Dedifferentiated amniotic fluid mesenchymal stem cell (primary cell): ENCODE measurements around the gene MAP2K1.
"Not testable (repeated sequence)": the region's sequence is repeated elsewhere in the genome, so short reads cannot be mapped to it uniquely, and the experiment has no call there.

ENCODE experiments used
- DNase-seq: peaks from one replicate; pipeline ENCODE4 v3.0.0-alpha.2; 2016; ENCODE audit errors: extremely low spot score

MAP2K1 gene

DNA sequence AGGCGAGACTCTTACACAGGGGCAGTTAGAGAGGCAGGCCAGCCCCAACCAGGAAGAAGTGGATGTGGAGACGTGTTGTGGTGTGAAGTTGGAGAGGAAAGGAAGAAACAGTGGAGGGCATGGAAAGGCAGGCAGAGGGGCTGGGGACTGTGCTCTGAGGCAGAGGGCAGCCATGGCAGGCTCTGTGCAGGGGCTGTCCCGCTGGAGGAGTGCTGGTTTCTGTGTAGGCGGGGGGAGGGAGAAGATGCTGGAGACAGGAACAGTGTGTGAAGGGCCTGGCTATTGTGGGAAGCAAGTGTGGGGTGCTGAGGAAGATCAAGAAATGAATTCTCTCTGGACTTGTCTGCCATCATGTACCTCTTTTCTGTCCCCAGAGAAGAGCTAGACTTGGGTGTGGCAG lies 89.8 kb downstream of the MAP2K1 start:
- DNase-seq: no peak

DNA sequence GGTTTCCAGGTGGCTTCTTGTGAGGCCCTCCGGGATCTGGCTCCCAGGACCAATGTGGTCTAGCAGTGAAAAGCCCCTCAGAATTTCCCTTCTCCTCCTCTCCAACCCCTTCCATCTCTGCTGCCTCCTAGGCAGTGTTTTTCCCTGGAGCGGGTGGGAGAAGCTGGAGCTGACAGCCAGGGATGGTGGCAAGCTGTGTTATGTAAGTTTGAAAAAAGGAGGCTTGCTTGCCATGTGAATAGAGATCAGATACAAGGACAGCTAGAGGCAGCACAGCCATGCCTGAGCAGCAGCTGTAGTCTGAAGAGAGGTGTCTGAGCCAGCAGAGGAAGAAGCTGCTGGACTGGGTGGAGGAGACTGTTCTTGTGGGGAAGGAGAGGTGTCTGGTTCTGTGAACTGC lies 90.3 kb downstream of the MAP2K1 start:
- DNase-seq: no peak

DNA sequence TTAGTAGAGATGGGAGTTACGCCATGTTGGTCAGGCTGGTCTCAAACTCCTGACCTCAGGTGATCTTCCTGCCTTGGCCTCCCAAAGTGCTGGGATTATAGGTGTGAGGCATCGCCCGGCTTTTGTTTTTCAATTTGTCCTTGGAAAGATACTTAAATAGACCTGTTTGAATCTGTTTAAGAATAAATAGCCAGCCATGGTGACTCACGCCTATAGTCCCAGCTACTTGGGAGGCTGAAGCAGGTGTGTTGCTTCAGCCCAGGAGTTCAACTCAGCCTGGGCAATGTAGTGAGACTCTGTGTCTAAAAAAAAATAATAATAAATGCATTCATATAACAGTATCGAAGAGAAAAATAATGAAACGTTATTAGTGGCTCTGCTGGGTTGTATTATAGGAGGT lies 93.6 kb downstream of the MAP2K1 start:
- no peak for DNase-seq

DNA sequence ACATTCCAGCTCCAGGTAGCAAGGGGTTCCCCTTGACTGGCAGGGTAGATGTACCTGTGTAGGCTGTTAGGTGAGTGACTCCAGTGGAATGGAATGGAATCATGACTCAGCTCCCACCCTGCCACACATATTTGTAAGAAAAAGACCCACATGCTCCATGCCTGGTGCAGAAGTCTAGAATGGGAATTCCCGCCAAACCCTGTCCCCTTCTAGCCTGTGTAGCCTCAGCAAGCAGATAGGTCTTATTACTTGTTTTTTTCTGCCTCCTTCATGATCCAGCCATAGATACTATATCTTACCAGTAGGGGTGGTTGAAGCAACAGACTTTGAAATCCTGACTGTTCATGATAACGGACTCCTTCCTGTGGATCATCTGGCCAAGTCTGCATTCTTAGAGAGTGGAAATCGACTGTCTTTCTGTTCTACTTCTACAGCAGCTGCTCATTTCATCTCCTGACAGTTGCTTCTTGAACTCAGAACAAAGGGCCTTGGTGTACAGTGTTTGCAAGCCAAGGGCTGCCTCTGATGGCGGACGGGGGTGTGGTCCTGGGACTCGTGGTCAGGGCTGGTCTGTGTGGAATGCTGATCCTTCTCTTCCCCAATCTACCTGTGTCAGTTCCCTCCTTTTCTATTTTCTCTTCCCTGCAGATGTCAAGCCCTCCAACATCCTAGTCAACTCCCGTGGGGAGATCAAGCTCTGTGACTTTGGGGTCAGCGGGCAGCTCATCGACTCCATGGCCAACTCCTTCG lies 94.6 kb downstream of the MAP2K1 start:
- no peak for DNase-seq

DNA sequence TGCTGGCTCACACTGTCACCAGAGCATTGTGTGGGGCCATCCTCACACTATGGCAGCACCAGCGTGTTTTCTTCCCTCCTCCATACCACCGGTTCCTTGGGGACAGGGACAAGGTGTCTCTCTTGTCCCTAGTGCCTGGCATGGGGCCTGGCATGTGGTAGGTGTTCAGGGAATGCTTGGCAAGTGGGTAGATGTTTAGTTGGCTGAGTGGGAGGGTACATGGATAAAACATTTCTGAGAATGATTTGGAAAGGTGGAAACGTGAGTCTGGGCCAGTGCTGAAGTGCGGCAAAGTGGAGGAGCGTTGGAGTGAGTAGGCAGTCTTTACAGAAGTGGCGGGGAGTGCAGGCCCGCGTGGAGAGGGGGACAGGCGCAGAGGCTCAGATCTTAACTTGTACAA lies 95.8 kb downstream of the MAP2K1 start:
- no peak for DNase-seq

DNA sequence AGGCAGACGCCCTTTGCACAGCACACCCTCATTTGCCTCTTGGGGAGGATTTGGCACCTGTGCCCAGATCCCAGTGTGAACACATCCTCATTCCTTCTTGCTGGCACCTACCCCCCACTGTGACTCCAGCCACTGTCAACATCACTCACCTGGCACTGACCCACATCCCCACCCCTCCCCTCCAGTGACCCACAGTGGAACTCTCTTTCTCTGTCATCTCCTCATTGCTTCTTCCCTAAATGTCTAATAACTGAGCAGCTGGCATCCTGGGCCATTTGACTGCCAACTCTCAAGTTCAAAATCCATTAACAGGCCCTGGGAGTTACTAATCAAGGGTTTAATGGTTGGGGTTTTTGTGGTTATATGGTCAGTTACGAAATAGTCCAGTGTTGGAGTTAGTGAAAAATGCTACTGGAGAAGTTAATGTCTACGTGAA lies 96.4 kb downstream of the MAP2K1 start:
- no peak for DNase-seq

DNA sequence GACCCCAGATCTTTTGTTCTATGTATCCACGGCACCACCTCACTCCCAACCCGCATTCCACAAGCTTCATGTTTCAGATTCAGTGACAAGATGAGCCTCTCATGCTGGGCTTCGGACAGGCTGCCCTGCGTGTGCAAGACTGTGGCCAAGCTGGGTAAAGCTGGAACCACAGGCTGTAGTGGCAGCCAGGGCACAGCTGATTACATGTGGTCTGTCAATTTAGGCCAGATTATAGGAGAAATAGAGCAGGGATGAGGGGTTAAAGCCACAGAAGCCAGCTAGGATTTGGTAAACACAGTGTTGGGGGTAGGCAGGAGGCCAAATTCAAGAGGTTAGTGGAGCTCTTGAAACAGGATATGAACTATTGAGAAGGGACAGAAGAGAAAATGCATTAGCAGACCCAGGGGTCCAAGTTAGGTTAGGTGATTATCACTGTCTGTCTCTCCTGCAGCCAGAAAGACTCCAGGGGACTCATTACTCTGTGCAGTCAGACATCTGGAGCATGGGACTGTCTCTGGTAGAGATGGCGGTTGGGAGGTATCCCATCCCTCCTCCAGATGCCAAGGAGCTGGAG lies 97.9 kb downstream of the MAP2K1 start:
- DNase-seq: no peak

DNA sequence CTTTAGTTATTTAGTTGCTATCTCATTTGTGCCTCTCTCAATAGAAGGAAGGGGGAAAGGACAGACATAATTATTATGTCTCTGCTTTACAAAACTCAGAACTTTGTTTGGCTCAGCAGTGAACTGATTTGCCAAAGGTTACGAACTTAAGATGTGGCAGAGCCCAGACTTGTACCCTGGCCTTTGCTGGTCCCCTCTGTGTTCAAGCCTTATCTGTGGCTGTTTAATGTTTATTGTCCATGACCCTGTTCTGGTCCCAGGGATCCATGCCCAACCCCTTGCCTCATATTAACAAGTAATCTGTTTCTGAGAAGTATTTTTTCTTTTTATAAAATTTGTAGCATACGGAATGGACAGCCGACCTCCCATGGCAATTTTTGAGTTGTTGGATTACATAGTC lies 100.2 kb downstream of the MAP2K1 start:
- no peak for DNase-seq

DNA sequence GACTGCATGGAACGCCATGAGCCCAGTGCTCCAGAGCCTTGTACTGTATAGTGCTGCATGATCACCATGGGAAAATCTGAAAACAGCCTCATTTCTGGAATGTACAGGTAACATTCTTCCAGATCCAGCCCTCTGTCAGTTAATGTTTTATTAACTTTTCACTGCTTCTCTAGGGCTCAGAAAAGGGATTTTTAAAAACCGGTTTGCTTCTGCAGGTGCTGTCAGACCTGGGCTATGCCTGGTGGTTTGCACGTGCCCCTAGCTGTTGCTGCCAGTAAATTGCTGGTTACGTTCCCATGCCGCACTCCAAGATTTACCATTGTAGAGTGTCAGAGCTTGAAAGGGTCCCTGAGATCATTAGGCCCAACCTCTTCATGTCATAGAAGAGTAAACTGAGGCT lies 101.8 kb downstream of the MAP2K1 start:
- no peak for DNase-seq

DNA sequence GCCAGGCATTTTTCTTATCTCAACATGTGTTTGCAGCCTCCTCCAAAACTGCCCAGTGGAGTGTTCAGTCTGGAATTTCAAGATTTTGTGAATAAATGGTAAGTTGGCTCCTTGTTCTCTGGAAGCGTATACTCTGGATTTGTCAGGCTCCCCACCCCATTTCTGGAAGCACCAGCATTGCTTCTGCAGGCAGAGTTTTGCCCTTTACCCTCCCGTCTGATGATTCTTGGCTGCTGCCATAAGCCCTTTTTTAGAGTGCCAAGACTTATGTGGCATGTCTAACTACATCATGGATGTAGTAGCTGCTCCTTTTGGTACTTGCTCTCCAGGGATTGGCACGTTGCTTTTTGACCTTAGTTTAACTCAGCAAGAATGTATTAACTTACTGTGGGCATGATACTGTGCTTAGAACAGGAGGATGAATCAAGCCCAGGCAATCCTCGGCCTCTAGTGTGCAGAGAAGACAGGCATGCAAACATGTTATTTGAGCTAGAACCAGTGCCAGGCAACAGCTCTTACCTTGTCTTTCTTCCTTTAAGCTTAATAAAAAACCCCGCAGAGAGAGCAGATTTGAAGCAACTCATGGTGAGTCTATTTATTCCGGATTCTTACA lies 102.6 kb downstream of the MAP2K1 start:
- DNase-seq: no peak

DNA sequence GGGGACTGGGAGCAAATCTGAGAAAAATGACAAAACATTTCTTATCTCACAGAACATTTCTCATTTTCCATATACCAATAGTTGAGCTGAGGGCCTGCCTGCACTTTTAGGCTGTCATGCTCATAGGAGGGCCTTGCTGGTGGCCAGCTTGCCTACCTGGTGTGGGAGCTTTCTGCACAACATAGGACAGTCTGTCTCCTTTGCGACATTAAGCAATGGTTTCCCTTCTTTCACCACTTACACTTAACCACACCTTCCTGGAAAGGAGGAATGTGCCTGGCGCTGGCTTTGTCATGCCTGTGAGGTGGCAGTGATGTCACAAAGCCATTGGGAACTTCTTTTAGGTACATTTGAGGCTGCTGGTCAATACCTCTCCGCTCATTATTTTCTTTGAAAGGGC lies 105.1 kb downstream of the MAP2K1 start:
- DNase-seq: no peak

DNA sequence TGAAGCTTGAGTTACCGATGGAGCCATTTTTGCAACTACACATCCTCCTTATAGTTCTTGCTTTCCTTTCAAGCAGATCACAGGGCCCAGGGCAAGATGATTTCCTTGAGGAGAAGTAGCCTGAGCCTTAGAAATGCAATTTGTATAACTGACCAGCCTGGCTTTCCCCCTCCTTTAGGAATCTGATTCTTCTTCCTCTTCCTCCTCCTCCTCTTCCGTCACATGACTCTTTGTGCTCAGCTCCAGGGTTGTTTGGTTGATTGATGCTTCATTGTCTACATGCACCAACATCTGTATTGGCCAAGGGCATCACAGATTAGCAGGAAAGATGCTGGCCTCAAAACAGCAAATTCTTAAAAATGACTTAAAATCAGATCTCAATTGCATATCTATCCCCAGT lies 107.5 kb downstream of the MAP2K1 start:
- no peak for DNase-seq

DNA sequence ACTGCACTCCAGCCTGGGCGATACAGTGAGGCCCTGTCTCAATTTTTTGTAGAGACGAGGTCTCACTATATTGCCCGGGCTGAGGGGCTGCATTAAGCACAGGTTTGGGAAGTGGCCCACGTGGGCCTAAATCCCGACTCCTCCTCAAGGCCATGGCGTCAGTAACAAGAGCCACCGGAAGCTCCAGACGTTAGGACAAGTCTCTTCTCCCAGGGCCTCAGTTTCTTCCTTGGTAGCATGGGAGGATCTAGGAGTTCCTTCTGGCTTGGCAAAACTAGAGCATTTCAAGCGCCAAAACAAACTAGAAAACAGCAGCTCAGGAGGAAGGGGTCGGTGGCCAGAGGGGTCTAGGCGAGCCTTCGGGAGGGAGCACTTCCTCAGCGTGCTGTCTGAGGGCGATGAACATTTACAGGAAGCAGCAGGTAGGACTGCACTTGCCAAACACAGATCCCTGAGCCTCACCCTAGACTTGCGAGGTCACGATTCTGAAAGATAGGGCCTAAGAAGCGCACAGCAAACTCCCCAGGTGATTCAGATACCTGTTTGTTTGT lies 110.3 kb downstream of the MAP2K1 start:
- DNase-seq: no peak

DNA sequence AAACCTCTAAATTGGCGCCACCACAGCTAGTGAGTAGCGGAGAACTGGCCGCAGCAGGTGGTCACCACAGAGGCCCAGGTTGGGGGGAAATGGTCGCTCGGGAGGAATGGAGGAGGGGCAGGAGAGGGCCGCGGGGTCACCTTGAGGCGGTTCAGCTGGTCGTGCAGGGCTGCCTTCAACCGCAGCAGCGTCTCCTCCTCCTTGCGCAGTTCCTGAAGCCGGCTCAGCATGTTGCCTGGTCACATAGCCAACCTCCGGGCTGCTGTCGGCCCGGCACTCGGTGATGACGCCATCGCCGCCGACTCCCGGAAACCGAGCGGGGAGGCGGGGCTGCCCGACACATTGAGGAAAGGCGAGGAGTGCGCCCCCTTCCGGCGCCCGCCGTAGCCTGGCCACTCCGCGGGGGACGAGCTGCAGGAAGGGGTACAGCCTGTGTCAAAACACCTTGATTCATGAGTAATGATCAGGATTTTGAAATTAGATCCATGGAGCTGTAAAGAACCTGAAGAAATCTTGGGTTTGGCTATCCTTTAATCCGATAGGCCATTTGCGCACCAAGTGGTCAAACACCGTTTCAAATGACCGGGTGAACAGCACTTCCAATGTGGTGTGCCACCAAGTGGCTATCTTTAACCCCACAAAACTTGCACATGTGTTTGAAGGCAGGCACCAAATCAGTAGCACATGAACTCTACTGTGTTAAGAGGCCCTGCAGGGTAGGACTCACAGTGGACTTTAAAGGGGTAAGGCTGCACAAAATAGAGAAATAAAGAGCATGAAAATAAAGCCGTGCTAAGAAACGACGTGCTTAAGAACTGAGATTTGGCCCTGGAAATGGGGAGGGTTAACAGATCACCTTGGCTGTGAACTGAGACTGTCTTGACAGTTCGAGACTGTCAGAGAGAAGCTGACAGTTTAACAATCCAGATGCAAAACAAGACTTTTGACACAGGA lies 111.1 kb downstream of the MAP2K1 start, which contains the start of gene SNAPC5:
Gene SNAPC5, minus strand, starts transcription at position 261 of the 954 bp plus-strand sequence. Its CDS starts 31 bp downstream, at position 230.
- DNase-seq: peak; percentile 91

DNA sequence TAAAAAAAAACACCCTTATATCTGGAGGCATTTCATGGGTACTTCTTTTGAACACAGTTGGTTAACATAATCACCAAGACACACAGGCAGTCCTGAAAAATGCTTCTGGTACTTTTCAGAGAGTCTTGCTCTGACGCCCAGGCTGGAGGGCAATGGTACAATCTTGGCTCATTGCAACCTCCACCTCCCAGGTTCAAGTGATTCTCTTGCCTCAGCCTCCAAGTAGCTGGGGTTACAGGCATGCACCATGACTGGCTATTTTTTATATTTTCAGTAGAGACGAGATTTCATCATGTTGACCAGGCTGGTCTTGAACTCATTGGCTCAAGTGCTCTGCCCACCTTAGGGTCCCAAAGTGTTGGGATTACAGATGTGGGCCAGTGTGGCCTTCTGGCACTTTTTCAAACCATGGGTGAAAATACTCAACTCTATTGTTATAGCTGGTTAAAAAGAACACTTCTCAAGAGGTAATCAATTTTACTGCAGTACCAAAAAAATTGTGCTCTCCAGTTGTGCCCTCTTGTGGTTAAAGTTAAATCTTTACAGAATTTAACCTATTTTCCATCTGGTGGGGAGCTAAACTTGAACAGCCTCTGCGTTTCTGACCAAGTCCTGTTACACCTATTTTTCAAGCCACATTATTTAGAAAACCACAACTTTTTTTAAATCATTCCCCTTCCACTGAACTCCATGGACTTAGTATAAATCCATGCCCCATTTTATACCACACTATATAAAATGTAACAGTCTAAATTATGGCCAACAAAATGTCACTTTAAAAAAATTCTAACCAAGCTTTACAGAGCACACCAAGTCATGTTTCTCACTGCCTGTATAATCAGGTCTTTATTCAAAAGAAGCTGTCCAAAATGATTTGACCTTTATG lies 112.0 kb downstream of the MAP2K1 start:
- DNase-seq: peak; percentile 46

DNA sequence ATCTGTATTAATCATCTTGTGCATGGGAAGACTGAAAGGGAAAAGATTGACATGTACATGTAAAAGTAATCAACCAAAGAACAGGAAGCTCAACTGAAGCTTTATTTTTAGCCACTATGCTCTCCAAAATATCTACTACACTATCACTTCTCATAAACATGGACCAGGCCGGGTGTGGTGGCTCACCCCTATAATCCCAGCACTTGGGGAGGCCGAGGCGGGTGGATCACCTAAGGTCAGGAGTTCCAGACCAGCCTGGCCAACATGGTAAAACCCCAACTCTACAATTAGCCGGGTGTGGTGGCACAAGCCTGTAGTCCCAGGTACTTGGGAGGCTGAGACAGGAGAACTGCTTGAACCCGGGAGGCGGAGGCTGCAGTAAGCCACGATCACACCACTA lies 113.6 kb downstream of the MAP2K1 start:
- DNase-seq: not testable (repeated sequence)

DNA sequence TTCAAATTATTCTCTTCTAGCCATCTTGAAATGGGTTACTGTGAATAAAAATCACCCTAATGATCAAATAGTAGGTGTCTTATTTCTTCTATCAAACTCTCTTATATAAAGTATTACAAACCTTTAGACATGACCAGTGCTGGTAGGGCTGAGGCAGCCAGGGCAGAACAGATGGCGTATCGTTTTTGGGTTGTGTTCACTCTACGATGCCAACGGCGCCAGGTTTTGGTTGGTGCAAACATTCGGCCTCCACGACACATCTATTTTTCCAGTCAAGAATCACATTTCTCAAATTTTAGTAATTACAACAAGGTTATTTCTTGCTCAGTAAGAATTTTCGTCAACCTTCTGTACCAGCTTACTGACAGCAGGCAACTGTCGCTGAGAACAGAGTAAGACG lies 115.8 kb downstream of the MAP2K1 start:
- no peak for DNase-seq

DNA sequence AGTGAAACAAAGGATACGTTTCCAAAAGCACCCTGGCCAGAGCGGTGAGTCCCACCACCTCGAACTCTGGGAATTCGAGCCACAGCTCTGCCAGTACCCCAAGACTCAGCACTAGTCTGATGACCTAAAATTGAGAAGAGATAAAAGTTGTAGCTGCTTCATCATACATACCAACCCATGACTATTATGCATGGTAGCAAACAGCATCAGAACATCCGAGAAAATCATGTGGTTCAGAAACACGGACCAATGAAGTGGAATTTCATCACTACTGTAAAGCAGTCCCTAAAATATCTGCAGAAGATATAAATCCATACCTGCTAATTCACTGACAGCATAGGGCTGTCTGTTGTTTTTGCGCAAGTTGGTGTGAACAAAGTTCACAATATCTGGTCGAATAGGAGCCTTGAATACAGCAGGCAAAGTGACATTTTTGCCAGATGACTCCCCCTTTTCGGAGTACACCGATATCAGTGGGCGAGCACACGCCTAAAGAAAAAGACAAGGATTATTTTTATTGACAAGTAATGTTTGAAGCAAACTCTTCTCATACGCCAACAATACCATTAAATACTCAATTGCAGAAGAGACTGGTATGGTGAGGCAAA lies 116.4 kb downstream of the MAP2K1 start:
- not testable (repeated sequence) for DNase-seq

DNA sequence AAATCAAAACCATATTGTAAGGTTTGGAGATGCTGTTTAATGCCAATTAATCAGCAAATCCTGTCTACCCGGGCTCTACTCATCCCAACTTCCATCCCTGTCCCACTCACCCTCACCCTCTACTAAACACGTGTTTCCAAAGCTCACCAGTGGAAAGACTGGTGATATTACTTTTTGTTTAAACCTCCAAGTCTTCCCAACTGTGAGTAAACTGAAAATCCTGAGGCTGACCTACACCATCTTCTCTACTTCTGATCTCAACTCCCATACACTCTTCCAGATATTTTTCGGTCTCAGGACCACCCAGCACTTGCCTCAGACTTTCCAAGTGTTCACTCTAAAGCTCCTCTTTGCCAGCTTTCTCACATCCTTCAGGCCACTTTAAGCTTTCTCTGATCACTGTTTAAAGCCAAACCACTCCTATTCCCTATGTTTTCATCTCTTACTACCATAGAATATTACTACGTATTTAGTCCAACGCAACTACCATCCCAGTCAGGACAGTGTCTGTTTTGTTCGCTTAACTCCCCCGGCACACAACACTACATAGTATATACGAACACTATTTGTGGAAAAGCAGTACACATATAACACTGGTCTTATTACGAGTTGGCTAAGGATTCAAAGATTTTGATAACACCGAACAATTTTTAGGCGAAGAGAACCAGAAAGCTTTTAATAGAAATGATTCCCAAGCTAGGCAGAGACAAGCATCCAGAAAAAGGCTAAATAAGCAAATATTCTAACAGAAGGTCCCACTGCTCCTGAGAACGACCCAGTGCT lies 117.3 kb downstream of the MAP2K1 start:
- DNase-seq: no peak
